Prostate gland (tissue), 2 donors: ENCODE data around the gene SPATA25. TPM values are rescaled to one million over a fixed set of nuclear protein-coding genes. Genes with fewer than 3 reads are reported as not detected.

Experiments used
- DNase-seq: peaks from one replicate; pipeline ENCODE4 v3.0.0-alpha.2; 2019; ENCODE audit warnings: low spot score
- H3K27ac ChIP-seq, 2 donors: fragments of 200-600 bp; sonication (generic); 2 replicates each; pipeline ENCODE4 v1.5.1; 2017 to 2019
- H3K27me3 ChIP-seq: fragments of 200-600 bp; sonication (generic); replicated peaks from 2 replicates; pipeline ENCODE4 v1.5.1; 2019; ENCODE audit not compliant: insufficient read depth
- H3K36me3 ChIP-seq, 2 donors: fragments of 200-600 bp; sonication (generic); 1 replicate in 1 of 2; 2 replicates in 1 of 2; pipeline versions ENCODE4 v1.5.1 to v1.8.1; 2017 to 2019
- H3K4me1 ChIP-seq: fragments of 200-600 bp; sonication (generic); replicated peaks from 2 replicates; pipeline ENCODE4 v1.5.1; 2019
- H3K4me3 ChIP-seq, 2 donors: fragments of 200-600 bp; sonication (generic); 2 replicates each; pipeline ENCODE4 v1.5.1; 2017 to 2019
- H3K9me3 ChIP-seq: fragments of 200-600 bp; sonication (generic); 2 replicates; pipeline ENCODE4 v1.5.1; 2017
- POLR2A ChIP-seq: fragments of 450-650 bp; IDR thresholded peaks from one replicate; pipeline ENCODE4 v1.6.1; 2016; ENCODE audit warnings: antibody characterized with exemption, mild to moderate bottlenecking
- POLR2AphosphoS5 ChIP-seq: sonication (generic); formaldehyde crosslinking; IDR thresholded peaks from one replicate; pipeline ENCODE4 v1.6.1; 2017; ENCODE audit warnings: antibody characterized with exemption
- WGBS: methylation state at CpG from one replicate; pipeline ENCODE4 v1.1.5; 2018; 5-methylcytosine and 5-hydroxymethylcytosine counted together
- intact Hi-C: fragments of 100-400 bp; cut with DNase I; formaldehyde crosslinking; loops from one replicate; pipeline ENCODE4 v1.14.2; 2022
- total RNA-seq, 2 donors: library from RNA; depleted of rRNA; stranded (reverse); fragments of >200 nt; gene quantifications; one replicate each; pipeline ENCODE4 v1.1.0, GENCODE V29; 2016
- TF ChIP-seq, protein P1 (sequence below), 4 experiments: fragments of 200-600 bp in 2 of 4; fragments of 450-650 bp in 2 of 4; sonication (generic) in 2 of 4; IDR thresholded peaks; 1 replicate in 3 of 4; 2 replicates in 1 of 4; pipeline ENCODE4 v1.5.1; 2016 to 2019; ENCODE audit warnings: antibody characterized with exemption in 4 of 4, mild to moderate bottlenecking in 2 of 4, moderate library complexity in 2 of 4

The SPATA25 gene
- total RNA-seq, 2 donors from 2014 or later: 2.0 to 7.4 TPM

DNA sequence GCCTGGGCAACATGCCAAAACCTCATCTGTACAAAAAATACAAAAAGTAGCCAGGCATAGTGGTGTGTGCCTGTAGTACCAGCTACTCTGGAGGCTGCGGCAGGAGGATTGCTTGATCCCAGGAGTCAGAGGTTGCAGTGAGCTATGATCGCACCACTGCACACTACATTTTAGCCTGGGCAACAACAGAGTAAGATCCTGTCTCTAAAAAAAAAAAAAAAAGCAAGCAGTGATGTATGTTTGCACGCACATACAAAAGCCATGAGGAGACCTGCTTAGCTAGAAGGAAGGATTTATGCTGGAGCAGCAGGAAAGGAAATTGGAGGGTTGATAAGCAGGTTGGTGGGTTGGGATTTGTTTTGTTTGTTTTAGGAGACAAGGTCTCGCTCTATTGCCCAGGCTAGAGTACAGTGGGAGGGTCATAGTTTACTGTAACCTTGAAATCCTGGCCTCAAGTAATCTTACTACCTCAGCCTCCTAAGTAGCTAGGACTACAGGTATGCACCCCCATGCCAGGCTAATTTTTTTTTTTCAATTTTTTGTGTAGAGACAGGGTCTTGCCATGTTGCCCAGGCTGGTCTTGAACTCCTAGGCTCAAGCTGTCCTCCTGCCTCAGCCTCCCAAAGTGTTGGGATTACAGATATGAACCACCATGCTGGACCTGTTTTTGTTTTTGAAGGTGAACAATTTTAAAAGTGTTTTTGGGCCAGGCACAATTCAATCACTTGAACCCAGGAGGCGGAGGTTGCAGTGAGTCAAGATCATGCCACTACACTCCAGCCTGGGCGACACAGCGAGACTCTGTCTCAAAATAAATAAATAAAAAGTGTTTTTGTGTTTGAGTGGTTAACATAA lies 26.0 kb downstream of the SPATA25 start:
- DNase-seq: no peak
- Histone ChIP-seq H3K27ac (no peak overlapping the region), H3K4me3 (no peak overlapping the region), H3K9me3 (no peaks in the 10 kb centered on the region), H3K27me3 (no peaks in the 10 kb centered on the region), H3K36me3 (no peaks in the 10 kb centered on the region), H3K4me1 (peaks cover under 1% of the 10 kb centered on the region)
- WGBS: 94% methylated on average over 7 of the region's 7 CpGs
- intact Hi-C loops: no loop called here
- TF ChIP-seq, protein P1, sequence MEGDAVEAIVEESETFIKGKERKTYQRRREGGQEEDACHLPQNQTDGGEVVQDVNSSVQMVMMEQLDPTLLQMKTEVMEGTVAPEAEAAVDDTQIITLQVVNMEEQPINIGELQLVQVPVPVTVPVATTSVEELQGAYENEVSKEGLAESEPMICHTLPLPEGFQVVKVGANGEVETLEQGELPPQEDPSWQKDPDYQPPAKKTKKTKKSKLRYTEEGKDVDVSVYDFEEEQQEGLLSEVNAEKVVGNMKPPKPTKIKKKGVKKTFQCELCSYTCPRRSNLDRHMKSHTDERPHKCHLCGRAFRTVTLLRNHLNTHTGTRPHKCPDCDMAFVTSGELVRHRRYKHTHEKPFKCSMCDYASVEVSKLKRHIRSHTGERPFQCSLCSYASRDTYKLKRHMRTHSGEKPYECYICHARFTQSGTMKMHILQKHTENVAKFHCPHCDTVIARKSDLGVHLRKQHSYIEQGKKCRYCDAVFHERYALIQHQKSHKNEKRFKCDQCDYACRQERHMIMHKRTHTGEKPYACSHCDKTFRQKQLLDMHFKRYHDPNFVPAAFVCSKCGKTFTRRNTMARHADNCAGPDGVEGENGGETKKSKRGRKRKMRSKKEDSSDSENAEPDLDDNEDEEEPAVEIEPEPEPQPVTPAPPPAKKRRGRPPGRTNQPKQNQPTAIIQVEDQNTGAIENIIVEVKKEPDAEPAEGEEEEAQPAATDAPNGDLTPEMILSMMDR (IDR thresholded peaks at IDR 0.05): no peak
- no peak for TF ChIP-seq POLR2A
- no peak for TF ChIP-seq POLR2AphosphoS5

DNA sequence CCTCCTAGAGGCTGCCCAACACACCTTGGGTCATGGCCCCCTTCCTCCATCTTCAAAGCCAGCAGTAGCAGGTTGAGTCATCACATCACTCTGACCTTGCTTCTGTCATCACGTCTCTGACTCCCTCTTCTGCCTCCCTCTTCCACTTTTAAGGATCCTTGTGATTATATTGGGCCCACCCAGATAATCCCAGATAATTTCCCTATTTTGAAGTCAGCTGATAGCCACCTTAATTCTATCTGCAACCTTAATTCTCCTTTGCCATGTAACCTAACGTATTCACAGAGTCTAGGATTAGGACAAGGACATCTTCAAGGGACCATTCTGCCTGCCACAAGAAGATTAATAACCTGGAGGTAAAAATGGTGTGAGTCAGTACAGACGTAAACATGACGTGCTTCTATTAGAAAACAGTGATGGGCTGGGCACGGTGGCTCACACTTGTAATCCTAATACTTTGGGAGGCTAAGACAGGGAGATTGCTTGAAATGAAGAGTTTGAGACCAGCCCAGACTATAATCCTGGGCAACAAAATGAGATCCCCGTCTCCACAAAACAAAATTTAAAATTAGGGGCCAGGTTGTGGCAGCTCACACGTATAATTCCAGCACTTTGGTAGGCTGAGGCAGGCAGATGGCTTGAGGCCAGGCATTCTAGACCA lies 26.7 kb downstream of the SPATA25 start:
- H3K36me3 ChIP-seq: no peaks in the 10 kb centered on the region
- TF ChIP-seq POLR2AphosphoS5 (no peak), POLR2A (no peak)
- TF ChIP-seq, protein P1 (IDR thresholded peaks at IDR 0.05): no peak
- intact Hi-C loops: no loop called here
- H3K9me3 ChIP-seq: no peaks in the 10 kb centered on the region
- no peak overlapping the region for H3K27ac ChIP-seq
- peaks cover 9% of the 10 kb centered on the region for H3K4me1 ChIP-seq
- H3K27me3 ChIP-seq: no peaks in the 10 kb centered on the region
- no peak for DNase-seq
- WGBS: 75% methylated on average over 7 of the region's 7 CpGs
- H3K4me3 ChIP-seq: no peak overlapping the region

DNA sequence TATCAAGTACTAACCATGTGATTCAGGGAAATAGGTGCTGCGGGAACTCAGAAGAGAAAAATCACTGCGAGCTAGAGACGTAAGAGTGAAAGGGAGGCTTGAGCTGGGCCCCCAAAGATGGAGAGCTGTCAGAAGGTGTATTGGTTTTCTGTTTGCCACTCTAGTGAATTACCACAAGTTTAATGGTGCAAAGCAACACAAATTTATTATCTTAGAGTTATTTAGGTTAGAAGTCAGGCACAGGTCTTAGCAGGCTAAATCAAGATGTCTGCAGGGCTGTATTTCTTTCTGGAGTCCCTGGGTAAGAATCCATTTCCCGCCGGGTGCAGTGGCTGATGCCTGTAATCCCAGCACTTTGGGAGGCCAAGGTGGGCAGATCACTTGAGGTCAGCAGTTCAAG lies 27.5 kb downstream of the SPATA25 start:
- Histone ChIP-seq H3K27ac (no peak overlapping the region), H3K4me1 (peaks cover 14% of the 10 kb centered on the region), H3K9me3 (no peaks in the 10 kb centered on the region), H3K27me3 (no peaks in the 10 kb centered on the region), H3K4me3 (no peak overlapping the region), H3K36me3 (no peaks in the 10 kb centered on the region)
- intact Hi-C loops: loop anchor here (5.0 kb wide), 1 partner anchor 38 kb away; no protein-coding TSS in a partner anchor
- DNase-seq: no peak
- 94% methylated on average over 5 of the region's 5 CpGs for WGBS
- TF ChIP-seq POLR2A (no peak), POLR2AphosphoS5 (no peak)
- TF ChIP-seq, protein P1 (IDR thresholded peaks at IDR 0.05): no peak

DNA sequence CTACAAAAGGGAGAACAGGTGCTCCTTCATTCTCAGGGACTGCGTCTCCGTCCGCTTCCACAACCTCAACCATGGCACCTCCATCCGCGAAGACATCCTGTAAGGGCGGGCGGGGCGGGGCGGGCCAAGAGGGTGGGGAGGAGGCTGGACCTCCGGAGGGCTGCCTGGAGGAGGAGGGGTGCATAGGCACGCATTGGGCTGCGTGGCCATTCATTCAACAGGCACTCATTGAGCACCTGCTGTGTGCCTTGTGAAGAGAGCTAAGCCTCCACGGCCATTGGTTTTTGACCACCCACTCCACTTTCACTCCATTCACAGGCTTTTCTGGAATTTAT lies 29.6 kb downstream of the SPATA25 start:
- DNase-seq: no peak
- WGBS: 12% methylated on average over 13 of the region's 13 CpGs
- no peaks in the 10 kb centered on the region for H3K9me3 ChIP-seq
- H3K27ac ChIP-seq: peak overlapping the region; percentile 65 to 70
- peaks cover 14% of the 10 kb centered on the region for H3K4me1 ChIP-seq
- peak overlapping the region; percentile 60 to 73 for H3K4me3 ChIP-seq
- TF ChIP-seq POLR2AphosphoS5: no peak
- TF ChIP-seq POLR2A: no peak
- TF ChIP-seq, protein P1 (IDR thresholded peaks at IDR 0.05): no peak
- no peaks in the 10 kb centered on the region for H3K36me3 ChIP-seq
- intact Hi-C loops: loop anchor here (5.0 kb wide), 1 partner anchor 36 kb away; no protein-coding TSS in a partner anchor
- H3K27me3 ChIP-seq: no peaks in the 10 kb centered on the region
